MM.1S (cell line): ENCODE results near the gene CTNNA3.

Experiments
- DNase-seq: peaks from one replicate; pipeline ENCODE4 v3.0.0-alpha.2; 2015
- H2AFZ ChIP-seq: fragments of 300-600 bp; sonication (generic); 2 replicates; pipeline ENCODE4 v1.6.0; 2016; ENCODE audit warnings: antibody characterized with exemption, low read length
- H3F3A ChIP-seq: fragments of 300-600 bp; sonication (generic); 2 replicates; pipeline ENCODE4 v1.6.1; 2016; ENCODE audit warnings: mild to moderate bottlenecking, antibody characterized with exemption, low read length, moderate library complexity, mixed read lengths; ENCODE audit not compliant: insufficient read depth
- H3K27ac ChIP-seq: fragments of 300-600 bp; sonication (generic); 2 replicates; pipeline ENCODE4 v1.5.1; 2016; ENCODE audit warnings: mild to moderate bottlenecking, low read length
- H3K27me3 ChIP-seq: fragments of 300-600 bp; sonication (generic); replicated peaks from 2 replicates; pipeline ENCODE4 v1.6.0; 2016; ENCODE audit warnings: low read length; ENCODE audit not compliant: insufficient read depth
- H3K36me3 ChIP-seq: fragments of 300-600 bp; sonication (generic); replicated peaks from 2 replicates; pipeline ENCODE4 v1.6.1; 2016; ENCODE audit warnings: mild to moderate bottlenecking, low read length, mixed read lengths; ENCODE audit not compliant: insufficient read depth
- H3K4me1 ChIP-seq: fragments of 300-600 bp; sonication (generic); 2 replicates; pipeline ENCODE4 v1.6.1; 2016; ENCODE audit warnings: low read length, mixed read lengths
- H3K4me2 ChIP-seq: fragments of 300-600 bp; sonication (generic); 2 replicates; pipeline ENCODE4 v1.6.0; 2016; ENCODE audit warnings: low read depth, low read length
- H3K4me3 ChIP-seq: fragments of 300-600 bp; sonication (generic); 2 replicates; pipeline ENCODE4 v1.5.1; 2016; ENCODE audit warnings: low read length, mixed read lengths
- H3K79me2 ChIP-seq: fragments of 300-600 bp; sonication (generic); 2 replicates; pipeline ENCODE4 v1.6.1; 2016; ENCODE audit warnings: mixed run types, low read length, mixed read lengths
- H3K9ac ChIP-seq: fragments of 300-600 bp; sonication (generic); 2 replicates; pipeline ENCODE4 v1.6.1; 2016; ENCODE audit warnings: low read length, mixed read lengths
- H3K9me2 ChIP-seq: fragments of 300-600 bp; sonication (generic); replicated peaks from 2 replicates; pipeline ENCODE4 v1.6.1; 2016; ENCODE audit warnings: mild to moderate bottlenecking, low read length, mixed read lengths; ENCODE audit not compliant: insufficient read depth
- H3K9me3 ChIP-seq: fragments of 300-600 bp; sonication (generic); replicated peaks from 2 replicates; pipeline ENCODE4 v1.6.1; 2016; ENCODE audit warnings: mild to moderate bottlenecking, low read length, mixed read lengths; ENCODE audit not compliant: insufficient read depth
- H4K20me1 ChIP-seq: fragments of 300-600 bp; sonication (generic); 2 replicates; pipeline ENCODE4 v1.6.1; 2016; ENCODE audit warnings: mild to moderate bottlenecking, low read length, moderate library complexity, mixed read lengths; ENCODE audit not compliant: insufficient read depth
- EZH2 ChIP-seq: fragments of 300-600 bp; sonication (generic); optimal IDR thresholded peaks from 2 replicates; pipeline ENCODE3; 2017; ENCODE audit warnings: low read depth, mild to moderate bottlenecking, antibody characterized with exemption, low read length, mixed read lengths
- EZH2phosphoT487 ChIP-seq: fragments of 300-600 bp; sonication (generic); IDR thresholded peaks from 2 replicates; pipeline ENCODE4 v1.6.1; 2018; ENCODE audit warnings: antibody characterized with exemption, low read length
- TF ChIP-seq, protein P1 (sequence below): fragments of 300-600 bp; sonication (generic); IDR thresholded peaks from 2 replicates; pipeline ENCODE4 v1.5.1; 2016; ENCODE audit warnings: antibody characterized with exemption, low read length, mixed read lengths

CTNNA3 gene

GRCh38 chr10:65891073-65891981 lies 1804.7 kb downstream of the CTNNA3 start:
- Histone ChIP-seq H2AFZ (no peak overlapping the region), H3F3A (peaks cover 4% of the 10 kb centered on the region; the same call in 1 of the 2 replicates), H3K79me2 (no peaks in the 10 kb centered on the region), H4K20me1 (no peaks in the 10 kb centered on the region), H3K4me2 (peak overlapping the region; percentile 4; the same call in 1 of the 2 replicates), H3K9me3 (no peaks in the 10 kb centered on the region), H3K27me3 (no peaks in the 10 kb centered on the region), H3K9me2 (no peaks in the 10 kb centered on the region), H3K4me3 (no peak overlapping the region), H3K36me3 (no peaks in the 10 kb centered on the region), H3K9ac (no peak overlapping the region), H3K4me1 (peaks cover 10% of the 10 kb centered on the region; the same call in 1 of the 2 replicates), H3K27ac (peak overlapping the region; percentile 26; the same call in 1 of the 2 replicates)
- no peak for TF ChIP-seq EZH2phosphoT487
- TF ChIP-seq, protein P1, sequence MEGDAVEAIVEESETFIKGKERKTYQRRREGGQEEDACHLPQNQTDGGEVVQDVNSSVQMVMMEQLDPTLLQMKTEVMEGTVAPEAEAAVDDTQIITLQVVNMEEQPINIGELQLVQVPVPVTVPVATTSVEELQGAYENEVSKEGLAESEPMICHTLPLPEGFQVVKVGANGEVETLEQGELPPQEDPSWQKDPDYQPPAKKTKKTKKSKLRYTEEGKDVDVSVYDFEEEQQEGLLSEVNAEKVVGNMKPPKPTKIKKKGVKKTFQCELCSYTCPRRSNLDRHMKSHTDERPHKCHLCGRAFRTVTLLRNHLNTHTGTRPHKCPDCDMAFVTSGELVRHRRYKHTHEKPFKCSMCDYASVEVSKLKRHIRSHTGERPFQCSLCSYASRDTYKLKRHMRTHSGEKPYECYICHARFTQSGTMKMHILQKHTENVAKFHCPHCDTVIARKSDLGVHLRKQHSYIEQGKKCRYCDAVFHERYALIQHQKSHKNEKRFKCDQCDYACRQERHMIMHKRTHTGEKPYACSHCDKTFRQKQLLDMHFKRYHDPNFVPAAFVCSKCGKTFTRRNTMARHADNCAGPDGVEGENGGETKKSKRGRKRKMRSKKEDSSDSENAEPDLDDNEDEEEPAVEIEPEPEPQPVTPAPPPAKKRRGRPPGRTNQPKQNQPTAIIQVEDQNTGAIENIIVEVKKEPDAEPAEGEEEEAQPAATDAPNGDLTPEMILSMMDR = no peak
- TF ChIP-seq EZH2 = no peak
- peak; percentile 47 for DNase-seq

- Histone ChIP-seq H3K4me3 (no peak overlapping the region), H2AFZ (no peak overlapping the region), H3K9me2 (no peaks in the 10 kb centered on the region), H4K20me1 (no peaks in the 10 kb centered on the region), H3K9me3 (no peaks in the 10 kb centered on the region), H3K27ac (no peak overlapping the region), H3K27me3 (no peaks in the 10 kb centered on the region), H3K4me2 (no peak overlapping the region), H3K36me3 (no peaks in the 10 kb centered on the region), H3K9ac (no peak overlapping the region), H3K4me1 (peaks cover 16% of the 10 kb centered on the region), H3F3A (no peaks in the 10 kb centered on the region), H3K79me2 (no peaks in the 10 kb centered on the region)
- TF ChIP-seq EZH2 (no peak), EZH2phosphoT487 (no peak)
- TF ChIP-seq, protein P1 = no peak
- DNase-seq = no peak
Observed at GRCh38 chr10:65864529-65864928, 1831.5 kb downstream of the CTNNA3 start.

- Histone ChIP-seq H3K4me2 (no peak overlapping the region), H3K79me2 (no peaks in the 10 kb centered on the region), H4K20me1 (no peaks in the 10 kb centered on the region), H3K4me3 (no peak overlapping the region), H3K9me3 (no peaks in the 10 kb centered on the region), H3K4me1 (peaks cover 16% of the 10 kb centered on the region), H3K9me2 (no peaks in the 10 kb centered on the region), H3K27me3 (no peaks in the 10 kb centered on the region), H2AFZ (no peak overlapping the region), H3K9ac (no peak overlapping the region), H3F3A (no peaks in the 10 kb centered on the region), H3K36me3 (no peaks in the 10 kb centered on the region), H3K27ac (no peak overlapping the region)
- TF ChIP-seq EZH2phosphoT487 = no peak
- TF ChIP-seq, protein P1 = no peak
- TF ChIP-seq EZH2 = no peak
- DNase-seq = no peak
Observed at GRCh38 chr10:65864036-65864435, 1832.0 kb downstream of the CTNNA3 start.
